Heart right ventricle (tissue), 16 donors: Measurements from ENCODE around the gene SHB. TPM values are rescaled to one million over a fixed set of nuclear protein-coding genes. Genes with fewer than 3 reads are reported as not detected.
A peak's percentile ranks its signal among the peaks of the same experiment; 100 is the strongest.

Source experiments
- ATAC-seq, 8 donors: fragments of 200-7000 bp; cut with Tn5 transposase; one replicate each; pipeline ENCODE4 v1.9.1; 2020; ENCODE audit warnings: mild to moderate bottlenecking in 8 of 8, moderate library complexity in 8 of 8, moderate number of reproducible peaks in 1 of 8
- DNase-seq, 2 donors: peaks; one replicate each; pipeline ENCODE4 v3.0.0-alpha.2; 2020
- H3K27ac ChIP-seq, 10 donors: fragments of 200-600 bp; sonication (generic) in 2 of 10; one replicate each; pipeline versions ENCODE4 v1.5.0 to v1.8.0; 2020 to 2022; ENCODE audit warnings: mild to moderate bottlenecking in 3 of 10
- H3K27me3 ChIP-seq, 7 donors: fragments of 200-600 bp; one replicate each; pipeline ENCODE4 v1.8.0; 2021 to 2022; ENCODE audit warnings: mild to moderate bottlenecking in 2 of 7
- H3K36me3 ChIP-seq, 9 donors: fragments of 200-600 bp; sonication (generic) in 1 of 9; one replicate each; pipeline versions ENCODE4 v1.5.0 to v1.8.0; 2020 to 2022; ENCODE audit warnings: mild to moderate bottlenecking in 2 of 9
- H3K4me1 ChIP-seq, 9 donors: fragments of 200-600 bp; sonication (generic) in 1 of 9; one replicate each; pipeline versions ENCODE4 v1.5.0 to v1.8.0; 2020 to 2022; ENCODE audit warnings: mild to moderate bottlenecking in 4 of 9
- H3K4me3 ChIP-seq, 10 donors: fragments of 200-600 bp; sonication (generic) in 2 of 10; one replicate each; pipeline versions ENCODE4 v1.5.0 to v1.8.0; 2020 to 2022; ENCODE audit warnings: mild to moderate bottlenecking in 7 of 10, moderate library complexity in 2 of 10
- H3K9me3 ChIP-seq, 11 donors: fragments of 200-600 bp in 10 of 11; sonication (generic) in 2 of 11; one replicate each; pipeline versions ENCODE4 v1.5.0 to v1.8.0; 2013 to 2022; ENCODE audit warnings: mild to moderate bottlenecking in 2 of 11, control low read depth in 1 of 11, moderate library complexity in 1 of 11
- CTCF ChIP-seq, 9 donors: fragments of 200-600 bp; sonication (generic) in 2 of 9; IDR thresholded peaks; one replicate each; pipeline versions ENCODE4 v1.5.0 to v1.8.0; 2021 to 2022; ENCODE audit warnings: antibody characterized with exemption in 9 of 9, mild to moderate bottlenecking in 5 of 9, moderate library complexity in 1 of 9
- WGBS, 2 donors: extraction: QIAGEN DNeasy Blood & Tissue Kit; methylation state at CpG; one replicate each; pipeline ENCODE4 v1.1.7; 2013; ENCODE audit warnings: inconsistent platforms in 1 of 2; 5-methylcytosine and 5-hydroxymethylcytosine counted together
- intact Hi-C, 10 donors: fragments of 100-400 bp; cut with DNase I; formaldehyde crosslinking; loops; one replicate each; pipeline versions ENCODE4 v1.11.1 to v1.14.2; 2022
- polyA plus RNA-seq, 2 donors: library from polyadenylated mRNA; stranded (reverse); fragments of 200-250 nt; gene quantifications; one replicate each; pipeline ENCODE4 v1.2.3, GENCODE V29; 2013
- total RNA-seq, 10 donors: library from RNA; stranded (reverse); fragmentation: NEBNext Ultra II Directional in 3 of 10; extraction: Animal tissue kit (Norgen Biotek cat#: 25700) in 3 of 10; gene quantifications; one replicate each; pipeline versions ENCODE4 v1.2.1 to v1.2.4, GENCODE V29; 2021 to 2023
- donor health status: Arrhythmogenic right ventricular cardiomyopathy.
- donor health status: ischemic (EF 13 %, LVEDD 7.1; RV severe dilation, severe dysfunction).
- donor health status: healthy with polysubstance abuse.
- donor health status: DM: no; HTN: yes; CAD: no.
- donor health status: DM: no; HTN: no; CAD: no.
- donor health status: ischemic (EF 25% LVEDD 6.9; RV normal size, moderate dysfunction).
- donor health status: ischemic (EF 25% LVEDD 5.7; RV mildly dilated, moderate dysfunction).
- donor health status: healthy.
- donor health status: DM: yes; HTN: yes; CAD: no.
- donor health status: Ischemic cardiomyopathy.
- donor health status: ischemic (EF 35%, LVEDD 5.7; RV mildly dilated, moderate dysfunction).
- donor health status: nonischemic (EF 11% LVEDD 7.7; RV severe dilation, severe dysfunction).
- donor health status: DM: yes; HTN: yes; CAD: no.
- donor health status: PGD.
- donor health status: ischemic (EF 29% LVEDD 5.4; RV normal size, mild dysfunction).
- donor health status: nonischemic (EF 23%, LVEDD 6.1; RV moderate dilation, normal function).

Gene SHB
- total and polyA plus RNA-seq, 12 donors = 5.7 to 26.6 (median 18.0) TPM

DNA sequence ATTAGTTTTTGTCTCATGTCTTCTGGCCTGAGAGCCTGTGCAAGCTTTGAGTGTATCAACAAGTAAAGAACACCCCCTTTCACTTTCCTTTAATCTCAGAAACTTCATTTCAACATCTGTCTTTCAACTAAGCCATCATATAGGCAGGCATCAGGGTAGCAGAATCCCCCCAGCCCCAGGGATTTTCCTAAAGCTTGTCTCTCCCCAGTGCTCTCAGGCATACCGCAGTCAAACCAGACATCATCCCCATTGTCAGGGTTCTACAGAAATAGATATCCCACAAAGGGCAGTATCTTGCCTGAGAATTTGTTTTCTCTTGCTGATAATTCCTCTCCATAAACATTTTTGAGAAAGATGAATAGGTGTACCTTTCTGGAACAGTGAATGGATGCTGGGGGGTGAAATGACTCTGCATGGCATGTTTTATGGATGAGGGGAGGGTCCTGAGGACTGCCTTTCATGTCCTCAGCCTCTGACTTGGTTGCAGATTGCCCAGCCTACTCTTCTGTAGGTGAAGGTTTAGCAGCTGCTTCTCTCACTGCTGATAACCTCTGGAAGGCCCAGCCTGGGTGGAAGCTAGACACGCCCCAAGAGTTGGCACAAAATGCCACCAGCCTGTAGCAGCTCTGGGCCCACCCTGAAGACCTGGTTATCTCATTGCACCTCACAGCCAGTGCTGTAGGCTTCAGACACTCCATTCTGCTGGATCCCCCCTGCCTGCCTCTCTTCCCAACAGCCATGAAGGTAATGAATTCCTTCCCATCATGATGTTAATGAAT lies 20.5 kb upstream of the SHB start:
- intact Hi-C loops = loop anchor here in 9 of 10 donors (2.0 to 10.0 kb wide), 10 partner anchors 65 to 303 kb away; partner anchors contain the start of gene ALDH1B1 (in 1 of the 9)
- no peaks in the 10 kb centered on the region for H3K27me3 ChIP-seq
- H3K27ac ChIP-seq = no peak overlapping the region
- TF ChIP-seq CTCF (IDR thresholded peaks at IDR 0.05) = no peak
- ATAC-seq = no peak
- peaks cover 0 to 15% (median 4%) of the 10 kb centered on the region in 9 donors for H3K4me1 ChIP-seq
- no peaks in the 10 kb centered on the region for H3K36me3 ChIP-seq
- no peak for DNase-seq
- no peaks in the 10 kb centered on the region for H3K9me3 ChIP-seq
- WGBS, 2 donors = 85 to 91% methylated on average over 2 of the region's 2 CpGs
- H3K4me3 ChIP-seq = no peak overlapping the region

DNA sequence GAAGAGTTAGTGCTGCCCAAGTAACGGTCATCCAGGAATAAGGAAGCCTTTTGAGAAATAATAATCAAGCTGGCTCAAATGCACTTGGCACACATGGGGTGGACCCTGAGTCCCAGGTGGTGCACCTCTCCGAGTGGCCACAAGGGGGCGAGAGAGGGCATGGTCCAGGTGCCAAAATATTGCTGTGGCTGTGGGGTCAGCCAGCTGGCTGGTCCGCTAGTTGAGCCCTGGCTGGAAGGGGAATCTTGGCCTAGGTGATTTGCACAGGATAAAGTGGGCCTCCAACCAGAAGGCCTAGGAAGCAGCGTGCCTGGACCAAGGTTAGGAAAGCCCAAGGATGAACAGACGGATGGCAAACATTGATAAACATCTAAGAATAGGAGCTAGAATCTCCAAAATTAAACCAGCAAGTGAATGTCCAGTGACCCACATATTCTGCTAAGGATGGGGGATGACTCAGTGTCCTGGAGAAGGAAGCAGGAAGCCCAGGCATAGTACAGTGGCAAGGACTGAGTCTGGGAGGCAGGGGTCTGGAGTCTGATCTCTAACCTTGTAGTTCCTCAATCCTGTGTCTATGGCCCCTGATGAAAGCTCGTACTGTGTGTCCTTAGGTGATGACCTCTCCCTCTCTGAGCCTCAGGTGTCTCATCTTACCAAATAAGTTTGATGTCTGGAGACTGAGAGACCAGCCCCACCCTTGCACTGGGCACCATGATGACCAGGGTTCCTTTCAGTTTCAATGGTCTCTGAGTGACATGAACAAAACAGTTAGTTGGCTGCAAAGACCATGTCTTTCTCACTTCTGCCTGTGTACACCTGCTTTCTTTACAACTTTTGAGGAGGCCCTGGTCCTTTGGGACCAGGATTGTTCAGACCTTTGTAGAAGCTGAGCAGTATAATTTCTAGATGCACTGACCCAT lies 19.2 kb upstream of the SHB start:
- no peaks in the 10 kb centered on the region for H3K27me3 ChIP-seq
- H3K9me3 ChIP-seq = no peaks in the 10 kb centered on the region
- no peak overlapping the region for H3K4me3 ChIP-seq
- intact Hi-C loops = loop anchor here in 6 of 10 donors (1.0 to 10.0 kb wide), 11 partner anchors 67 to 304 kb away; partner anchors contain the start of gene ALDH1B1 (in 1 of the 6)
- no peaks in the 10 kb centered on the region for H3K36me3 ChIP-seq
- peaks cover 0 to 27% (median 4%) of the 10 kb centered on the region in 9 donors for H3K4me1 ChIP-seq
- ATAC-seq (peak; percentile 62 to 89 (median 85)), DNase-seq (peak; percentile 79 to 83)
- H3K27ac ChIP-seq = no peak overlapping the region
- WGBS, 2 donors = 30 to 31% methylated on average over 7 of the region's 7 CpGs
- peak; percentile 93 to 99 (median 97) for TF ChIP-seq CTCF (IDR thresholded peaks at IDR 0.05)

GRCh38 chr9:38086496-38086895 lies 17.5 kb upstream of the SHB start:
- no peak overlapping the region for H3K27ac ChIP-seq
- H3K36me3 ChIP-seq = no peaks in the 10 kb centered on the region
- no peak overlapping the region for H3K4me3 ChIP-seq
- intact Hi-C loops = loop anchor here in 6 of 10 donors (2.0 to 10.0 kb wide), 10 partner anchors 68 to 306 kb away; partner anchors contain the start of gene ALDH1B1 (in 1 of the 6)
- DNase-seq (no peak), ATAC-seq (no peak)
- no peak for TF ChIP-seq CTCF (IDR thresholded peaks at IDR 0.05)
- no peaks in the 10 kb centered on the region for H3K27me3 ChIP-seq
- H3K9me3 ChIP-seq = no peaks in the 10 kb centered on the region
- H3K4me1 ChIP-seq = peaks cover 0 to 44% (median 10%) of the 10 kb centered on the region in 9 donors

DNA sequence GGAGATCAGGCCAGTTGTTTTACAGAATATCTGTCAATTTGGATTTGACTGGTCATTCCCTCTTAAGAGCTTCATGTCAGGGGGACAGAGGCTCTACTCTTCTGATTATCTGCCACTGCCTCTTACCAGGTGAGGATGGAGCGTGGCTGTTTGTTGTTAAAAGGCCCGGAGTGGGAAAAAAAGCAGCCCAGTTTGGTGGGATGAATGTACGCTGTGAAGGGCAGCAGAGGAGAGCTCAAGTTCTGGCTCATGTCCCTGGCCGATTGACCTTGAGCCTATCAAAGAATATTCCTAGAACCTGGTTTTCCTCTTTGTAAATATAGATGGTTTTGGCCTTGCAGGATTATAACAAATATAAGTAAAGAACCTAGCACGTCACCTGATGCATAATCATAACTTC lies 16.3 kb upstream of the SHB start:
- TF ChIP-seq CTCF (IDR thresholded peaks at IDR 0.05) = no peak
- DNase-seq (no peak), ATAC-seq (no peak)
- Histone ChIP-seq H3K4me1 (peaks cover 0 to 41% (median 10%) of the 10 kb centered on the region in 9 donors), H3K9me3 (no peaks in the 10 kb centered on the region), H3K4me3 (no peak overlapping the region), H3K36me3 (no peaks in the 10 kb centered on the region), H3K27ac (no peak overlapping the region), H3K27me3 (no peaks in the 10 kb centered on the region)
- intact Hi-C loops = loop anchor here in 5 of 10 donors (5.0 to 10.0 kb wide), 9 partner anchors 68 to 307 kb away; partner anchors contain the start of gene ALDH1B1 (in 1 of the 5)
- 69 to 83% methylated on average over 5 of the region's 5 CpGs for WGBS, 2 donors
